PC-9 (cell line): ENCODE measurements around the gene VGLL4. TPM values are rescaled to one million over a fixed set of nuclear protein-coding genes. Genes with fewer than 3 reads are reported as not detected.

Source experiments
- BruUV-seq: library from RNA; stranded (reverse); fragments of 400-500 nt; replicated peaks from 2 replicates; lab custom pipeline; 2021; lab: Mats Ljungman, UMichigan
- CTCF ChIA-PET: fragments of 300-600 bp; sonication (Branson Sonifier 250); formaldehyde crosslinking; loops from one replicate; lab custom pipeline; 2022; ENCODE audit warnings: antibody characterized with exemption; lab: Charles Lee
- POLR2A ChIA-PET: fragments of 300-600 bp; sonication (Branson Sonifier 250); formaldehyde crosslinking; loops from one replicate; lab custom pipeline; 2022; ENCODE audit warnings: antibody characterized with exemption; ENCODE audit not compliant: unreplicated experiment; lab: Charles Lee
- DNase-seq, 2 experiments: peaks; one replicate each; pipeline versions ENCODE4 v3.0.0 to v3.0.0-alpha.2; 2015 to 2022; ENCODE audit warnings: mixed read lengths in 1 of 2
- H2AFZ ChIP-seq: fragments of 200-600 bp; sonication (generic); 2 replicates; pipeline ENCODE4 v1.8.1; 2017; ENCODE audit warnings: antibody characterized with exemption
- H3F3A ChIP-seq: fragments of 200-600 bp; sonication (generic); 2 replicates; pipeline ENCODE4 v1.8.1; 2017; ENCODE audit warnings: antibody characterized with exemption, mild to moderate bottlenecking, low read depth; ENCODE audit not compliant: insufficient read depth
- H3K27ac ChIP-seq: fragments of 200-600 bp; sonication (generic); 2 replicates; pipeline ENCODE4 v1.6.1; 2016; ENCODE audit warnings: mixed run types
- H3K27me3 ChIP-seq: fragments of 200-600 bp; sonication (generic); 2 replicates; pipeline ENCODE4 v1.6.1; 2016; ENCODE audit warnings: low read depth, mixed run types; ENCODE audit not compliant: insufficient read depth
- H3K36me3 ChIP-seq: fragments of 200-600 bp; sonication (generic); 2 replicates; pipeline ENCODE4 v1.6.1; 2016; ENCODE audit warnings: low read depth, mixed run types
- H3K4me1 ChIP-seq: fragments of 200-600 bp; sonication (generic); replicated peaks from 2 replicates; pipeline ENCODE4 v1.6.1; 2016; ENCODE audit warnings: mixed run types; ENCODE audit not compliant: insufficient read depth
- H3K4me2 ChIP-seq: fragments of 200-600 bp; sonication (generic); 2 replicates; pipeline ENCODE4 v1.6.1; 2017; ENCODE audit warnings: mixed run types
- H3K4me3 ChIP-seq: fragments of 200-600 bp; sonication (generic); 2 replicates; pipeline ENCODE4 v1.6.1; 2016; ENCODE audit warnings: mixed run types
- H3K79me2 ChIP-seq: fragments of 200-600 bp; sonication (generic); 2 replicates; pipeline ENCODE4 v1.6.1; 2017; ENCODE audit warnings: low read depth, mixed run types
- H3K9me2 ChIP-seq: fragments of 200-600 bp; sonication (generic); 2 replicates; pipeline ENCODE4 v1.8.1; 2017; ENCODE audit warnings: mild to moderate bottlenecking; ENCODE audit not compliant: insufficient read depth
- H3K9me3 ChIP-seq: fragments of 200-600 bp; sonication (generic); 2 replicates; pipeline ENCODE4 v1.8.1; 2016; ENCODE audit warnings: low read depth; ENCODE audit not compliant: insufficient read depth
- H4K20me1 ChIP-seq: fragments of 200-600 bp; sonication (generic); 2 replicates; pipeline ENCODE4 v1.8.1; 2017; ENCODE audit not compliant: insufficient read depth
- CTCF ChIP-seq: fragments of 200-600 bp; sonication (generic); conservative IDR thresholded peaks from 2 replicates; pipeline ENCODE4 v1.6.1; 2017; ENCODE audit warnings: mixed run types, antibody characterized with exemption, mild to moderate bottlenecking, moderate library complexity
- EZH2 ChIP-seq: fragments of 200-600 bp; sonication (generic); IDR thresholded peaks from 2 replicates; pipeline ENCODE4 v1.8.0; 2017; ENCODE audit warnings: antibody characterized with exemption, low read depth
- intact Hi-C: fragments of 100-400 bp; cut with micrococcal nuclease; formaldehyde crosslinking; loops from one replicate; pipeline ENCODE4 v1.10.0; 2022; ENCODE audit not compliant: unreplicated experiment
- total RNA-seq: library from RNA; stranded (reverse); gene quantifications from 2 replicates; pipeline ENCODE4 v1.2.3, GENCODE V29; 2021

The VGLL4 gene
- total RNA-seq, 1 experiment from 2014 or later = 42.2 TPM

GRCh38 chr3:11555211-11555782 lies 88.4 kb downstream of the VGLL4 start:
- Histone ChIP-seq H3K4me2 (no peak overlapping the region), H3K27me3 (no peaks in the 10 kb centered on the region), H2AFZ (no peak overlapping the region), H3K9me3 (no peaks in the 10 kb centered on the region), H3K4me3 (no peak overlapping the region), H3K79me2 (no peaks in the 10 kb centered on the region), H3K9me2 (no peaks in the 10 kb centered on the region), H4K20me1 (peaks cover 56% of the 10 kb centered on the region), H3K36me3 (peaks cover 4% of the 10 kb centered on the region; the same call in 1 of the 2 replicates), H3F3A (peaks cover 24% of the 10 kb centered on the region; the same call in 1 of the 2 replicates), H3K4me1 (no peaks in the 10 kb centered on the region), H3K27ac (no peak overlapping the region)
- CTCF ChIA-PET = no interaction called here
- TF ChIP-seq EZH2 (no peak), CTCF (no peak)
- no TSS peak for BruUV-seq
- DNase-seq = no peak
- intact Hi-C loops = no loop called here
- POLR2A ChIA-PET = interaction anchor here (0.7 kb wide), 1 partner anchor 1129 kb away, joined by 9 read pairs; no protein-coding TSS in a partner anchor

- CTCF ChIA-PET = no interaction called here
- Histone ChIP-seq H4K20me1 (peaks cover 51% of the 10 kb centered on the region), H3K4me1 (no peaks in the 10 kb centered on the region), H2AFZ (no peak overlapping the region), H3K27me3 (no peaks in the 10 kb centered on the region), H3K9me2 (no peaks in the 10 kb centered on the region), H3K27ac (no peak overlapping the region), H3K36me3 (peaks cover 4% of the 10 kb centered on the region; the same call in 1 of the 2 replicates), H3K4me2 (no peak overlapping the region), H3F3A (peaks cover 21% of the 10 kb centered on the region; the same call in 1 of the 2 replicates), H3K4me3 (no peak overlapping the region), H3K9me3 (no peaks in the 10 kb centered on the region), H3K79me2 (no peaks in the 10 kb centered on the region)
- TF ChIP-seq EZH2 (no peak), CTCF (no peak)
- no TSS peak for BruUV-seq
- POLR2A ChIA-PET = no interaction called here
- intact Hi-C loops = no loop called here
- no peak for DNase-seq
Observed at GRCh38 chr3:11554666-11555065, 89.0 kb downstream of the VGLL4 start.

- no peak overlapping the region for H3K4me3 ChIP-seq
- ChIA-PET POLR2A (no interaction called here), CTCF (no interaction called here)
- H3K4me2 ChIP-seq = no peak overlapping the region
- H3K9me2 ChIP-seq = no peaks in the 10 kb centered on the region
- H4K20me1 ChIP-seq = peaks cover 51% of the 10 kb centered on the region
- H2AFZ ChIP-seq = no peak overlapping the region
- no TSS peak for BruUV-seq
- TF ChIP-seq EZH2 = no peak
- no peak for TF ChIP-seq CTCF
- no peaks in the 10 kb centered on the region for H3K9me3 ChIP-seq
- no peak overlapping the region for H3K27ac ChIP-seq
- peaks cover 25% of the 10 kb centered on the region; the same call in 1 of the 2 replicates for H3F3A ChIP-seq
- no peaks in the 10 kb centered on the region for H3K79me2 ChIP-seq
- DNase-seq = no peak
- H3K36me3 ChIP-seq = peaks cover 4% of the 10 kb centered on the region; the same call in 1 of the 2 replicates
- intact Hi-C loops = no loop called here
- no peaks in the 10 kb centered on the region for H3K27me3 ChIP-seq
- H3K4me1 ChIP-seq = no peaks in the 10 kb centered on the region
Observed at GRCh38 chr3:11554236-11554610, 89.5 kb downstream of the VGLL4 start.
